ENCODE data around the gene AARS2.

DNA sequence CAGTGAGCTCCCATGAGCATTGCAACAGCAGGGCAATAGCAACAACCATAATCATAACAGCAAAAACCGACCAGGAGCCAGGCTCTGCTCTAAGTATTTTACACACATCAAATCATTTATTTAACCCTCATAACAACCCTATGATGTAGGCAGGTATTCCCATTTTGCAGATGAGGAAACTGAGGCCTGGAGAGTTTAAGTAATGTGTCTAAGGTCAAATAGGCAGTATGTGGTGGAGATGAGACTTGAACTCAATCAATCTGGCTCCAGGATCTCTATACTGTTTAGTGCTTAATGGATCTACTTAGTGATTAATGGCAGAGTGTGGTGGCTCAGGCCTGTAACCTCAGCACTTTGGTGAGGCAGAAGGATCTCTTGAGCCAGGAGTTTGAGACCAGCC, 39.5 kb downstream of the AARS2 start:
- TF ChIP-seq CTCF (IDR thresholded peaks at IDR 0.05; ENCODE audit: control extremely low read depth in 1 of 3, insufficient read depth in 1 of 3, low read depth in 1 of 3, low read length in 3 of 3) = no peak
- no peak for TF ChIP-seq BRCA1 (IDR thresholded peaks at IDR 0.05; ENCODE audit: low read depth, low read length)
- TF ChIP-seq RFX5 (IDR thresholded peaks at IDR 0.05; ENCODE audit: borderline replicate concordance, low read depth, low read length) = no peak
- no peak for TF ChIP-seq RAD21 (IDR thresholded peaks at IDR 0.05 in 1 of 2, conservative IDR thresholded peaks at IDR 0.05 in 1 of 2; ENCODE audit: low read depth in 2 of 2, low read length in 2 of 2)
